HG02763 (cell line): ENCODE data around the gene SDK1.
"Not testable (repeated sequence)": the region's sequence is repeated elsewhere in the genome, so short reads cannot be mapped to it uniquely, and the experiment has no call there.

Experiments
- ATAC-seq: cut with Tn5 transposase; IDR thresholded peaks from one replicate; pipeline ENCODE4 v1.9.1; 2021; ENCODE audit warnings: mild to moderate bottlenecking, moderate library complexity; ENCODE audit not compliant: unreplicated experiment

The SDK1 gene

GRCh38 chr7:3578399-3578798 is 277.3 kb downstream of the SDK1 start:
- no peak for ATAC-seq

GRCh38 chr7:3579638-3580219 is 278.7 kb downstream of the SDK1 start:
- no peak for ATAC-seq

GRCh38 chr7:3582145-3582544 is 281.1 kb downstream of the SDK1 start:
- ATAC-seq: not testable (repeated sequence)

GRCh38 chr7:3585826-3586225 is 284.8 kb downstream of the SDK1 start:
- no peak for ATAC-seq

GRCh38 chr7:3588341-3588740 is 287.3 kb downstream of the SDK1 start:
- ATAC-seq: no peak

GRCh38 chr7:3589752-3590151 is 288.7 kb downstream of the SDK1 start:
- no peak for ATAC-seq

GRCh38 chr7:3591219-3591618 is 290.2 kb downstream of the SDK1 start:
- ATAC-seq: no peak

GRCh38 chr7:3591944-3592343 is 290.9 kb downstream of the SDK1 start:
- no peak for ATAC-seq

- no peak for ATAC-seq
Measured at GRCh38 chr7:3592401-3593134, 291.5 kb downstream of the SDK1 start.

GRCh38 chr7:3594901-3595300 is 293.8 kb downstream of the SDK1 start:
- ATAC-seq: no peak

- no peak for ATAC-seq
Measured at GRCh38 chr7:3598854-3599253, 297.8 kb downstream of the SDK1 start.

- no peak for ATAC-seq
Measured at GRCh38 chr7:3605222-3605621, 304.2 kb downstream of the SDK1 start.

GRCh38 chr7:3606436-3606835 is 305.4 kb downstream of the SDK1 start:
- ATAC-seq: no peak

- ATAC-seq: no peak
Measured at GRCh38 chr7:3607847-3608246, 306.8 kb downstream of the SDK1 start.

- no peak for ATAC-seq
Measured at GRCh38 chr7:3616306-3616705, 315.3 kb downstream of the SDK1 start.

- no peak for ATAC-seq
Measured at GRCh38 chr7:3630081-3630480, 329.0 kb downstream of the SDK1 start.

- ATAC-seq: no peak
Measured at GRCh38 chr7:3634396-3634795, 333.3 kb downstream of the SDK1 start.

GRCh38 chr7:3636131-3636860 is 335.2 kb downstream of the SDK1 start:
- no peak for ATAC-seq

- no peak for ATAC-seq
Measured at GRCh38 chr7:3639253-3639652, 338.2 kb downstream of the SDK1 start.

- ATAC-seq: no peak
Measured at GRCh38 chr7:3641582-3641981, 340.5 kb downstream of the SDK1 start.

GRCh38 chr7:3643091-3643490 is 342.0 kb downstream of the SDK1 start:
- ATAC-seq: no peak

- ATAC-seq: no peak
Measured at GRCh38 chr7:3648276-3648675, 347.2 kb downstream of the SDK1 start.
